ENCODE data around the gene POLR1G.

DNA sequence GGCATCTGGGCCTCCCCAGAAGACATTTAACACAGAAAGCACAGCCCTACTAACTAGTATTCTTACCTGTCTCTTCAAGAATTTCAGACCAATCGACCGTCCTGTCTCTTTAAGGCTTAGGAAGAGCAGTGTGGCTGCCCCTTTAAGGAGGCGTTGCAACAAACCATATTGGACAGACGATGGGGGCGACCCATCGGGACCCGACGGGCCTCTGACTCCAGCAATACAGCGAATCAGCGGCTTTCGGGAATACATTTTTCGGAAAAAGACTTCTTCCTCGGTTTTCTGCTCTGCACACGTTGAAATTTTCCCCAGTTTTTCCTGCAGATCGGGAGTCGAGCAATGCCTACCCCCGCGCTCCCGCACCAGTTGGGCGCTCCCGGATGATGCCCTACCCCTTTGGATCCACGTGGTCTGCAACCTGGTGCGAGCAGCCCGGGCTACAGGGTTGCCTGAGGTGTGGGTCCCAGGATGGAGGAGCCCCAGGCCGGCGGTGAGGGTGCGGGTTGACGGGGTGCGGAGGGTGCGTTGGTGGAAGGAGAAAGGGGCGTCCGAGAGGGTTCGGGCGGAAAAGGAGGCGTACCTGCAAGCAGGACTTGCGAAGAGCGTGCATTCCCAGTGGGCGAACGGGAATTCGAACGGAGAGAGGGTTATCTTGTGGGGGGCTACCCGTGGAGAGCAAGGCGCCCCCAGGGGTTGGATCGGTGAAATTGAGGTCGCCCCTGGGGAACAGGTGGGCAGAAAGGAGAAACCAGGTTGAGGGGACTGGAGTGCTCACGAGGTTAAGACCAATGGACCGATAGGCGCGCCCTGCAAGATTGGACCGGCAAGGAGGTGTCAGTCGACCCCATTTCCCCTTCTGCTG lies at the start of gene POLR1G:
- TF ChIP-seq REST (IDR thresholded peaks at IDR 0.05; ENCODE audit: insufficient read depth in 1 of 2, low read depth in 2 of 2, low read length in 2 of 2), result 0 out of 4 replicates have a peak, but pooled peaks of 1 of the 2 experiments have one; percentile 46
- peak; percentile 67; the same call in 1 of the 2 replicates for TF ChIP-seq POLR2AphosphoS5 (IDR thresholded peaks at IDR 0.05; ENCODE audit: low read depth, low read length)

Measured in PFSK-1 (cell line).